SK-N-SH treated with all-trans-retinoic acid at 6 μM for 48 hours (cell line): ENCODE data around the gene FGF14.

Experiments
- ATAC-seq: fragments of 200-7000 bp; cut with Tn5 transposase; 3 replicates; pipeline ENCODE4 v1.9.1; 2020; ENCODE audit warnings: mild to moderate bottlenecking, moderate library complexity
- ARNTL ChIP-seq: fragments of 450-650 bp; formaldehyde crosslinking; IDR thresholded peaks from 2 replicates; pipeline ENCODE4 v1.5.0; 2020; ENCODE audit warnings: low read depth, mild to moderate bottlenecking, moderate library complexity, borderline replicate concordance
- BACH2 ChIP-seq: fragments of 250-450 bp; sonication (Bioruptor Pico); IDR thresholded peaks from 2 replicates; pipeline ENCODE4 v1.9.0; 2021; ENCODE audit warnings: mild to moderate bottlenecking, borderline replicate concordance
- GLIS3 ChIP-seq: fragments of 250-450 bp; sonication (Bioruptor Pico); IDR thresholded peaks from 2 replicates; pipeline ENCODE4 v1.5.0; 2020; ENCODE audit warnings: mild to moderate bottlenecking, moderate library complexity
- ISL1 ChIP-seq: fragments of 250-450 bp; sonication (Bioruptor Pico); IDR thresholded peaks from 2 replicates; pipeline ENCODE4 v2.1.2; 2022; ENCODE audit warnings: mild to moderate bottlenecking, moderate library complexity
- OSR1 ChIP-seq: fragments of 250-450 bp; sonication (Bioruptor Pico); IDR thresholded peaks from 2 replicates; pipeline ENCODE4 v1.8.0; 2022; ENCODE audit warnings: moderate library complexity, mild to moderate bottlenecking, inconsistent platforms
- PPARA ChIP-seq: fragments of 250-450 bp; sonication (Bioruptor Pico); IDR thresholded peaks from 2 replicates; pipeline ENCODE4 v1.5.0; 2020; ENCODE audit warnings: mild to moderate bottlenecking, borderline replicate concordance
- RARB ChIP-seq: fragments of 250-450 bp; sonication (Bioruptor Pico); IDR thresholded peaks from 2 replicates; pipeline ENCODE4 v1.8.0; 2021; ENCODE audit warnings: mild to moderate bottlenecking, moderate library complexity
- TCF4 ChIP-seq: fragments of 250-450 bp; sonication (Bioruptor Pico); IDR thresholded peaks from 2 replicates; pipeline ENCODE4 v1.8.0; 2021; ENCODE audit warnings: mild to moderate bottlenecking, moderate library complexity, borderline replicate concordance
- TOX ChIP-seq: fragments of 250-450 bp; sonication (Bioruptor Pico); IDR thresholded peaks from 2 replicates; pipeline ENCODE4 v1.8.0; 2021; ENCODE audit warnings: mild to moderate bottlenecking, moderate library complexity, borderline replicate concordance
- ZC3H10 ChIP-seq: fragments of 250-450 bp; sonication (Bioruptor Pico); IDR thresholded peaks from 2 replicates; pipeline ENCODE4 v1.5.1; 2021; ENCODE audit warnings: mild to moderate bottlenecking, moderate library complexity
- ZFP3 ChIP-seq: fragments of 250-450 bp; sonication (Bioruptor Pico); IDR thresholded peaks from 2 replicates; pipeline ENCODE4 v1.5.0; 2020; ENCODE audit warnings: mild to moderate bottlenecking, moderate library complexity
- ZFP30 ChIP-seq: fragments of 450-650 bp; formaldehyde crosslinking; IDR thresholded peaks from 2 replicates; pipeline ENCODE4 v1.5.0; 2022; ENCODE audit warnings: mild to moderate bottlenecking, moderate library complexity
- ZNF565 ChIP-seq: fragments of 450-650 bp; formaldehyde crosslinking; conservative IDR thresholded peaks from 2 replicates; pipeline ENCODE4 v1.5.0; 2020; ENCODE audit warnings: low read depth, mild to moderate bottlenecking, moderate library complexity
- ZNF70 ChIP-seq: fragments of 450-650 bp; formaldehyde crosslinking; IDR thresholded peaks from 2 replicates; pipeline ENCODE4 v1.5.0; 2020; ENCODE audit warnings: mild to moderate bottlenecking, moderate library complexity
- TF ChIP-seq, protein P1 (sequence below): fragments of 250-450 bp; sonication (Bioruptor Pico); IDR thresholded peaks from 2 replicates; pipeline ENCODE4 v1.8.0; 2021; ENCODE audit warnings: low read depth, mild to moderate bottlenecking, moderate library complexity, borderline replicate concordance
- TF ChIP-seq, protein P2 (sequence below): fragments of 250-450 bp; sonication (Bioruptor Pico); IDR thresholded peaks from 2 replicates; pipeline ENCODE4 v1.8.0; 2020; ENCODE audit warnings: mild to moderate bottlenecking, moderate library complexity, borderline replicate concordance
- TF ChIP-seq, protein P3 (sequence below): fragments of 250-450 bp; sonication (Bioruptor Pico); IDR thresholded peaks from 2 replicates; pipeline ENCODE4 v1.5.1; 2021; ENCODE audit warnings: mild to moderate bottlenecking, moderate library complexity
- TF ChIP-seq, protein P4 (sequence below): fragments of 250-450 bp; sonication (Bioruptor Pico); IDR thresholded peaks from 2 replicates; pipeline ENCODE4 v1.5.1; 2020; ENCODE audit warnings: low read depth, mild to moderate bottlenecking, moderate library complexity
- TF ChIP-seq, protein P5 (sequence below): fragments of 250-450 bp; sonication (Bioruptor Pico); IDR thresholded peaks from 2 replicates; pipeline ENCODE4 v1.5.0; 2020; ENCODE audit warnings: mild to moderate bottlenecking, moderate library complexity

Gene FGF14

DNA sequence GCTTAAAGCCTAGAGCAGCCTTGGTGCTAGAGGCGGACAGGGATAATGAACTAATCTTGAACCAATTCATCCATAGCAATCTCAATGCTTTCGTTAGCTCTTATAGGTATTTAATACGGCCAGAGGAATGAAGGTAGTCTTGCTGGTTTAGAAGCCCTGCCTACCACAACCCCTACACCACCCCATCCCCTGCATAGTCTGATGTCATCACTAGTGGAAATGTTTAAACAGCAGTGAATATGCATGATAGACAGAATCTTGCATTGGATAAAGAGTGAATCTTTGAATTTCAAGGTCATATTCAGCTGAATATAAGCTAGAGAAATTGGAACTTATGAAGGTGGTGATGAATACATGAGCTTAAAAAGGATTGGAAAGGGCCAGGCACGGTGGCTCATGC lies 627.5 kb downstream of the FGF14 start:
- ATAC-seq = no peak
- TF ChIP-seq, protein P1, sequence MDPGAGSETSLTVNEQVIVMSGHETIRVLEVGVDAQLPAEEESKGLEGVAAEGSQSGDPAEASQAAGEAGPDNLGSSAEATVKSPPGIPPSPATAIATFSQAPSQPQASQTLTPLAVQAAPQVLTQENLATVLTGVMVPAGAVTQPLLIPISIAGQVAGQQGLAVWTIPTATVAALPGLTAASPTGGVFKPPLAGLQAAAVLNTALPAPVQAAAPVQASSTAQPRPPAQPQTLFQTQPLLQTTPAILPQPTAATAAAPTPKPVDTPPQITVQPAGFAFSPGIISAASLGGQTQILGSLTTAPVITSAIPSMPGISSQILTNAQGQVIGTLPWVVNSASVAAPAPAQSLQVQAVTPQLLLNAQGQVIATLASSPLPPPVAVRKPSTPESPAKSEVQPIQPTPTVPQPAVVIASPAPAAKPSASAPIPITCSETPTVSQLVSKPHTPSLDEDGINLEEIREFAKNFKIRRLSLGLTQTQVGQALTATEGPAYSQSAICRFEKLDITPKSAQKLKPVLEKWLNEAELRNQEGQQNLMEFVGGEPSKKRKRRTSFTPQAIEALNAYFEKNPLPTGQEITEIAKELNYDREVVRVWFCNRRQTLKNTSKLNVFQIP = no peak
- TF ChIP-seq ZNF70 (no peak), ARNTL (CRISPR knock-in tag) (no peak), TOX (CRISPR knock-in tag) (no peak), ZFP30 (no peak), OSR1 (CRISPR knock-in tag) (no peak), TCF4 (CRISPR knock-in tag) (no peak), ISL1 (no peak), BACH2 (CRISPR knock-in tag) (no peak), ZFP3 (CRISPR knock-in tag) (no peak)
- TF ChIP-seq, protein P2, sequence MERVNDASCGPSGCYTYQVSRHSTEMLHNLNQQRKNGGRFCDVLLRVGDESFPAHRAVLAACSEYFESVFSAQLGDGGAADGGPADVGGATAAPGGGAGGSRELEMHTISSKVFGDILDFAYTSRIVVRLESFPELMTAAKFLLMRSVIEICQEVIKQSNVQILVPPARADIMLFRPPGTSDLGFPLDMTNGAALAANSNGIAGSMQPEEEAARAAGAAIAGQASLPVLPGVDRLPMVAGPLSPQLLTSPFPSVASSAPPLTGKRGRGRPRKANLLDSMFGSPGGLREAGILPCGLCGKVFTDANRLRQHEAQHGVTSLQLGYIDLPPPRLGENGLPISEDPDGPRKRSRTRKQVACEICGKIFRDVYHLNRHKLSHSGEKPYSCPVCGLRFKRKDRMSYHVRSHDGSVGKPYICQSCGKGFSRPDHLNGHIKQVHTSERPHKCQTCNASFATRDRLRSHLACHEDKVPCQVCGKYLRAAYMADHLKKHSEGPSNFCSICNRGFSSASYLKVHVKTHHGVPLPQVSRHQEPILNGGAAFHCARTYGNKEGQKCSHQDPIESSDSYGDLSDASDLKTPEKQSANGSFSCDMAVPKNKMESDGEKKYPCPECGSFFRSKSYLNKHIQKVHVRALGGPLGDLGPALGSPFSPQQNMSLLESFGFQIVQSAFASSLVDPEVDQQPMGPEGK = no peak
- TF ChIP-seq, protein P3, sequence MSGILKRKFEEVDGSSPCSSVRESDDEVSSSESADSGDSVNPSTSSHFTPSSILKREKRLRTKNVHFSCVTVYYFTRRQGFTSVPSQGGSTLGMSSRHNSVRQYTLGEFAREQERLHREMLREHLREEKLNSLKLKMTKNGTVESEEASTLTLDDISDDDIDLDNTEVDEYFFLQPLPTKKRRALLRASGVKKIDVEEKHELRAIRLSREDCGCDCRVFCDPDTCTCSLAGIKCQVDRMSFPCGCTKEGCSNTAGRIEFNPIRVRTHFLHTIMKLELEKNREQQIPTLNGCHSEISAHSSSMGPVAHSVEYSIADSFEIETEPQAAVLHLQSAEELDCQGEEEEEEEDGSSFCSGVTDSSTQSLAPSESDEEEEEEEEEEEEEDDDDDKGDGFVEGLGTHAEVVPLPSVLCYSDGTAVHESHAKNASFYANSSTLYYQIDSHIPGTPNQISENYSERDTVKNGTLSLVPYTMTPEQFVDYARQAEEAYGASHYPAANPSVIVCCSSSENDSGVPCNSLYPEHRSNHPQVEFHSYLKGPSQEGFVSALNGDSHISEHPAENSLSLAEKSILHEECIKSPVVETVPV (CRISPR knock-in tag) = no peak
- TF ChIP-seq, protein P4, sequence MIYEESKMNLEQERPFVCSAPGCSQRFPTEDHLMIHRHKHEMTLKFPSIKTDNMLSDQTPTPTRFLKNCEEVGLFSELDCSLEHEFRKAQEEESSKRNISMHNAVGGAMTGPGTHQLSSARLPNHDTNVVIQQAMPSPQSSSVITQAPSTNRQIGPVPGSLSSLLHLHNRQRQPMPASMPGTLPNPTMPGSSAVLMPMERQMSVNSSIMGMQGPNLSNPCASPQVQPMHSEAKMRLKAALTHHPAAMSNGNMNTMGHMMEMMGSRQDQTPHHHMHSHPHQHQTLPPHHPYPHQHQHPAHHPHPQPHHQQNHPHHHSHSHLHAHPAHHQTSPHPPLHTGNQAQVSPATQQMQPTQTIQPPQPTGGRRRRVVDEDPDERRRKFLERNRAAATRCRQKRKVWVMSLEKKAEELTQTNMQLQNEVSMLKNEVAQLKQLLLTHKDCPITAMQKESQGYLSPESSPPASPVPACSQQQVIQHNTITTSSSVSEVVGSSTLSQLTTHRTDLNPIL (CRISPR knock-in tag) = no peak

DNA sequence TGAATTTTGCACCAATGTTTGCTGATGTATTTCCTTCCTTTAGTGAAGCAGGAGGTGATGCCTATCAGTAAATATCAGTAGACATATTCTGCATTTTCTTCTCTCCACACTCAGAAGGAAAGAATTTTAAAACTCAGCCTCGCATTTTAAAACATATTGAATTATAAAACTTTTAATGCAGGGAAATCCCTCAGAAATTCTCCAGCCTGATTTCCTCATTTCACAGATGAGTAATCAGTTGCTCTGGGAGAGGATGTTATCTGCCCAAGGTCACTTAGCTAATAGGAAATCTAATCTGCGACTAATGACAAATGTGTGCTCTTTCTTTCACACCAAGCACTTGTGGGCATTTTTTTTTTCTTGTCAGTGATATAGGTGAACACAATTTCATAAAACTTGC lies 628.8 kb downstream of the FGF14 start:
- TF ChIP-seq, protein P4 (CRISPR knock-in tag) = 0 out of 2 replicates have a peak, but pooled peaks have one; percentile 39
- 0 out of 2 replicates have a peak, but pooled peaks have one; percentile 48 for TF ChIP-seq ZFP3 (CRISPR knock-in tag)
- peak; percentile 93 for TF ChIP-seq ISL1
- TF ChIP-seq ZNF565 (CRISPR knock-in tag) = no peak

DNA sequence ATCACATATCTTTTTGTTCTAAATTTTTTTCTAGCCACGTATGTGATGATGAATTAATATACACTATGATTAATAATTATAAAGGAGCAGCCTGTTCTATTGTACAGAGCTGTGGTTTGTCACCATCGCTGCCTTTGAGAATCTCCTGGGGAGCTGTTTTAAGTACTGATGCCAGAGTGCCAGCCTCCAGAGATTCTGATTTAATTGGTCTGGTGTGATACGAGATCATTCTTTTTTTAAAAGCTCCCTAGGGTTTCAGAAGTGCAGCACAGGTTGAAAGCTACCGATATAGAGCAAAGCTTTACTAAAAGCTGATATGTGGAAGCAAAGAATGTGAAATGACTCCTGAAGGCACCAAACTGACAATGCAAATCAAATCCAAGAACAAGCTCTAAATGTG lies 634.7 kb downstream of the FGF14 start:
- no peak for TF ChIP-seq ISL1
- no peak for TF ChIP-seq GLIS3 (CRISPR knock-in tag)
- TF ChIP-seq, protein P4 (CRISPR knock-in tag) = no peak
- no peak for TF ChIP-seq ZFP3 (CRISPR knock-in tag)
- TF ChIP-seq, protein P2 = no peak
- no peak for TF ChIP-seq ZC3H10
- TF ChIP-seq, all 23 proteins: peak for 0
- ATAC-seq = no peak

More for the DNA sequence above, 628.8 kb downstream of the FGF14 start:
- peak; percentile 77 for ATAC-seq

DNA sequence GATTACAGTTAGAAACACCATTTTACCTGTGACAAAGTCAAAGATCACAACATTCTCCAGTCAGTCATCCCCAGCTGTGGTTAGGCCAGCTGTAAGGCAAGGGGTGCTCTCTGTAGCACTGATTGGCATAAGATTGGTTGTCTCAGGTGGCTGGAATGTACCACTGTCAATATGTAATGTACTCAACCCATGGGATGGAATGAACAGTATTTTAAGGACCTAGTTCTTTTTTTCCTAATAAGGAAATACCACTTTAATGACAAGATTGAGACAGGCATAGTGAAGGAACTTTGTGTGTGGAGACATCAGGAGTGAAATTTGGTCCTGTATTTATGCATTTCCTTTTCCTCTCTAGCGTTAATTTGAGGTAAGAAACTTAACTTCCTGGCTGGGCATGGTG lies 638.7 kb downstream of the FGF14 start:
- TF ChIP-seq, protein P5, sequence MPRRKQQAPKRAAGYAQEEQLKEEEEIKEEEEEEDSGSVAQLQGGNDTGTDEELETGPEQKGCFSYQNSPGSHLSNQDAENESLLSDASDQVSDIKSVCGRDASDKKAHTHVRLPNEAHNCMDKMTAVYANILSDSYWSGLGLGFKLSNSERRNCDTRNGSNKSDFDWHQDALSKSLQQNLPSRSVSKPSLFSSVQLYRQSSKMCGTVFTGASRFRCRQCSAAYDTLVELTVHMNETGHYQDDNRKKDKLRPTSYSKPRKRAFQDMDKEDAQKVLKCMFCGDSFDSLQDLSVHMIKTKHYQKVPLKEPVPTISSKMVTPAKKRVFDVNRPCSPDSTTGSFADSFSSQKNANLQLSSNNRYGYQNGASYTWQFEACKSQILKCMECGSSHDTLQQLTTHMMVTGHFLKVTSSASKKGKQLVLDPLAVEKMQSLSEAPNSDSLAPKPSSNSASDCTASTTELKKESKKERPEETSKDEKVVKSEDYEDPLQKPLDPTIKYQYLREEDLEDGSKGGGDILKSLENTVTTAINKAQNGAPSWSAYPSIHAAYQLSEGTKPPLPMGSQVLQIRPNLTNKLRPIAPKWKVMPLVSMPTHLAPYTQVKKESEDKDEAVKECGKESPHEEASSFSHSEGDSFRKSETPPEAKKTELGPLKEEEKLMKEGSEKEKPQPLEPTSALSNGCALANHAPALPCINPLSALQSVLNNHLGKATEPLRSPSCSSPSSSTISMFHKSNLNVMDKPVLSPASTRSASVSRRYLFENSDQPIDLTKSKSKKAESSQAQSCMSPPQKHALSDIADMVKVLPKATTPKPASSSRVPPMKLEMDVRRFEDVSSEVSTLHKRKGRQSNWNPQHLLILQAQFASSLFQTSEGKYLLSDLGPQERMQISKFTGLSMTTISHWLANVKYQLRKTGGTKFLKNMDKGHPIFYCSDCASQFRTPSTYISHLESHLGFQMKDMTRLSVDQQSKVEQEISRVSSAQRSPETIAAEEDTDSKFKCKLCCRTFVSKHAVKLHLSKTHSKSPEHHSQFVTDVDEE (CRISPR knock-in tag) = no peak
- TF ChIP-seq PPARA (CRISPR knock-in tag) (no peak), TCF4 (CRISPR knock-in tag) (no peak), RARB (CRISPR knock-in tag) (no peak), ZNF565 (CRISPR knock-in tag) (no peak), OSR1 (CRISPR knock-in tag) (no peak)
- TF ChIP-seq, protein P1 = no peak
- TF ChIP-seq, all 23 proteins: peak for 0
- ATAC-seq = peak; percentile 55
